Liver (tissue), 9 donors: ENCODE results near the gene ITGAE. TPM values are rescaled to one million over a fixed set of nuclear protein-coding genes. Genes with fewer than 3 reads are reported as not detected.

ENCODE experiments used
- DNase-seq: peaks from one replicate; pipeline ENCODE4 v3.0.0-alpha.2; 2017; ENCODE audit warnings: low spot score
- H3K27ac ChIP-seq, 2 donors: one replicate each; pipeline ENCODE4 v1.7.0; 2013; ENCODE audit warnings: inconsistent platforms in 2 of 2, low read length in 2 of 2, control low read depth in 1 of 2, low read depth in 1 of 2, mild to moderate bottlenecking in 1 of 2
- H3K27me3 ChIP-seq, 4 donors: one replicate each; pipeline versions ENCODE4 v1.6.1 to v1.7.0; 2013; ENCODE audit warnings: low read length in 3 of 4, inconsistent platforms in 1 of 4, mild to moderate bottlenecking in 1 of 4, moderate library complexity in 1 of 4; ENCODE audit not compliant: control insufficient read depth in 4 of 4, insufficient read depth in 4 of 4
- H3K36me3 ChIP-seq, 4 donors: one replicate each; pipeline versions ENCODE4 v1.6.1 to v1.7.0; 2013; ENCODE audit warnings: low read length in 3 of 4, mild to moderate bottlenecking in 3 of 4, low read depth in 1 of 4, moderate library complexity in 1 of 4; ENCODE audit not compliant: control insufficient read depth in 4 of 4, insufficient read depth in 3 of 4
- H3K4me1 ChIP-seq, 4 donors: one replicate each; pipeline versions ENCODE4 v1.6.1 to v1.7.0; 2013; ENCODE audit warnings: low read length in 3 of 4, mild to moderate bottlenecking in 3 of 4, moderate library complexity in 1 of 4; ENCODE audit not compliant: control insufficient read depth in 4 of 4, insufficient read depth in 4 of 4
- H3K4me3 ChIP-seq, 3 donors: one replicate each; pipeline versions ENCODE4 v1.6.1 to v1.7.0; 2013; ENCODE audit warnings: low read length in 3 of 3, control low read depth in 1 of 3, low read depth in 1 of 3, mild to moderate bottlenecking in 1 of 3
- H3K9ac ChIP-seq, 2 donors: one replicate each; pipeline ENCODE4 v1.7.0; 2013; ENCODE audit warnings: low read length in 2 of 2, mild to moderate bottlenecking in 2 of 2, moderate library complexity in 2 of 2, control low read depth in 1 of 2, low read depth in 1 of 2
- H3K9me3 ChIP-seq, 4 donors: one replicate each; pipeline versions ENCODE4 v1.6.1 to v1.7.0; 2013; ENCODE audit warnings: low read length in 3 of 4; ENCODE audit not compliant: control insufficient read depth in 4 of 4
- EGR1 ChIP-seq, 2 donors: IDR thresholded peaks; 2 replicates each; pipeline ENCODE4 v1.6.1; 2016 to 2018; ENCODE audit warnings: antibody characterized with exemption in 2 of 2, low read depth in 2 of 2
- FOXA1 ChIP-seq: IDR thresholded peaks from 2 replicates; pipeline ENCODE4 v1.6.1; 2016; ENCODE audit warnings: antibody characterized with exemption
- FOXA2 ChIP-seq: IDR thresholded peaks from 2 replicates; pipeline ENCODE4 v1.6.1; 2016; ENCODE audit warnings: antibody characterized with exemption
- GABPA ChIP-seq, 2 donors: IDR thresholded peaks in 1 of 2; conservative IDR thresholded peaks in 1 of 2; 2 replicates each; pipeline ENCODE4 v1.6.1; 2016; ENCODE audit warnings: antibody characterized with exemption in 2 of 2, mild to moderate bottlenecking in 1 of 2, moderate library complexity in 1 of 2
- HNF4A ChIP-seq, 2 donors: conservative IDR thresholded peaks; 2 replicates each; pipeline ENCODE4 v1.6.1; 2016; ENCODE audit warnings: antibody characterized with exemption in 2 of 2, mild to moderate bottlenecking in 2 of 2
- HNF4G ChIP-seq: IDR thresholded peaks from 2 replicates; pipeline ENCODE4 v1.6.1; 2016; ENCODE audit warnings: antibody characterized with exemption
- JUND ChIP-seq, 2 donors: IDR thresholded peaks; 2 replicates each; pipeline ENCODE4 v1.6.1; 2016; ENCODE audit warnings: antibody characterized with exemption in 2 of 2
- NR2F2 ChIP-seq: IDR thresholded peaks from 2 replicates; pipeline ENCODE4 v1.6.1; 2016; ENCODE audit warnings: antibody characterized with exemption
- RAD21 ChIP-seq, 2 donors: IDR thresholded peaks; 2 replicates each; pipeline ENCODE4 v1.6.1; 2016; ENCODE audit warnings: antibody characterized with exemption in 2 of 2, mild to moderate bottlenecking in 2 of 2
- RXRA ChIP-seq, 2 donors: IDR thresholded peaks; 2 replicates each; pipeline ENCODE4 v1.6.1; 2017 to 2018; ENCODE audit warnings: antibody characterized with exemption in 2 of 2, mild to moderate bottlenecking in 1 of 2
- SP1 ChIP-seq: IDR thresholded peaks from 2 replicates; pipeline ENCODE4 v1.6.1; 2018; ENCODE audit warnings: antibody characterized with exemption, mild to moderate bottlenecking
- TAF1 ChIP-seq: conservative IDR thresholded peaks from 2 replicates; pipeline ENCODE4 v1.6.1; 2016; ENCODE audit warnings: antibody characterized with exemption, mild to moderate bottlenecking
- YY1 ChIP-seq: IDR thresholded peaks from 2 replicates; pipeline ENCODE4 v1.6.1; 2016; ENCODE audit warnings: antibody characterized with exemption, mild to moderate bottlenecking
- WGBS: extraction: QIAGEN DNeasy Blood & Tissue Kit; methylation state at CpG from one replicate; pipeline ENCODE4 v1.1.7; 2013; 5-methylcytosine and 5-hydroxymethylcytosine counted together
- polyA plus RNA-seq, 2 donors: library from polyadenylated mRNA; stranded (reverse) in 1 of 2; unstranded in 1 of 2; fragments of 200-250 nt in 1 of 2; fragments of >200 nt in 1 of 2; fragmentation: Nextera tagmentation in 1 of 2; extraction: Ambion mirVana in 1 of 2; gene quantifications; one replicate each; pipeline versions ENCODE4 v1.2.1 to v1.2.3, GENCODE V29; 2013 to 2015
- total RNA-seq, 2 donors: library from RNA; depleted of rRNA; stranded (reverse); fragments of >200 nt; gene quantifications; one replicate each; pipeline ENCODE4 v1.2.3, GENCODE V29; 2014
- TF ChIP-seq, protein P1 (sequence below): IDR thresholded peaks from 2 replicates; pipeline ENCODE4 v1.6.1; 2016; ENCODE audit warnings: antibody characterized with exemption, mild to moderate bottlenecking
- TF ChIP-seq, protein P2 (sequence below): IDR thresholded peaks from 2 replicates; pipeline ENCODE4 v1.6.1; 2016; ENCODE audit warnings: antibody characterized with exemption
- TF ChIP-seq, protein P3 (sequence below): IDR thresholded peaks from 2 replicates; pipeline ENCODE4 v1.6.1; 2016; ENCODE audit warnings: antibody characterized with exemption
- TF ChIP-seq, protein P4 (sequence below): IDR thresholded peaks from 2 replicates; pipeline ENCODE4 v1.6.1; 2016; ENCODE audit warnings: antibody characterized with exemption
- TF ChIP-seq, protein P5 (sequence below): fragments of 150-350 bp; IDR thresholded peaks from 2 replicates; pipeline ENCODE4 v1.5.1; 2017; ENCODE audit warnings: improper control_type of control experiment, low read depth, low read length; ENCODE audit not compliant: missing input control
- donor health status: healthy.
- donor health status: healthy.
- donor health status: healthy.
- donor health status: healthy.
- donor health status: healthy.

The ITGAE gene
- total and polyA plus RNA-seq, 4 donors, result 6.5 to 17.7 (median 12.1) TPM

DNA sequence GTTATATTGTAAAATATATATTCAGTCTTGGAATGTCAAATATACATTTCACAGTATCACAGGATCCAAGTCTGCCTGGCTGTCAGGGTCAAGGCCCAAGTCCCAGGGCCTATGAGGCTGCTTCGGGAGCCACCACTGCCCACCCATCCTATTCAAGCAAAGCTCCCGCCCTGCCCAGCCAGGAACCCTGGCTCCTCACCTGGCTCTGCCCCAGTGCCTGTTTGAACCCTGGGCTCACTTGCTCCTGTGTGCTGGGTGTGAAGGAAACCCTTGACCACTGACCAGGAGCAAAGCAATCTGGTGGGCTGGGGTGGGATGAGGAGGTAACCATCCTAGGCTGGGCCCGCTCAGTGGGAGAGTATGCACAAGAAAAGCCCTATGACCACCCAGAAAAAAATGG is 27.0 kb downstream of the ITGAE start (continued):
- TF ChIP-seq, protein P1, sequence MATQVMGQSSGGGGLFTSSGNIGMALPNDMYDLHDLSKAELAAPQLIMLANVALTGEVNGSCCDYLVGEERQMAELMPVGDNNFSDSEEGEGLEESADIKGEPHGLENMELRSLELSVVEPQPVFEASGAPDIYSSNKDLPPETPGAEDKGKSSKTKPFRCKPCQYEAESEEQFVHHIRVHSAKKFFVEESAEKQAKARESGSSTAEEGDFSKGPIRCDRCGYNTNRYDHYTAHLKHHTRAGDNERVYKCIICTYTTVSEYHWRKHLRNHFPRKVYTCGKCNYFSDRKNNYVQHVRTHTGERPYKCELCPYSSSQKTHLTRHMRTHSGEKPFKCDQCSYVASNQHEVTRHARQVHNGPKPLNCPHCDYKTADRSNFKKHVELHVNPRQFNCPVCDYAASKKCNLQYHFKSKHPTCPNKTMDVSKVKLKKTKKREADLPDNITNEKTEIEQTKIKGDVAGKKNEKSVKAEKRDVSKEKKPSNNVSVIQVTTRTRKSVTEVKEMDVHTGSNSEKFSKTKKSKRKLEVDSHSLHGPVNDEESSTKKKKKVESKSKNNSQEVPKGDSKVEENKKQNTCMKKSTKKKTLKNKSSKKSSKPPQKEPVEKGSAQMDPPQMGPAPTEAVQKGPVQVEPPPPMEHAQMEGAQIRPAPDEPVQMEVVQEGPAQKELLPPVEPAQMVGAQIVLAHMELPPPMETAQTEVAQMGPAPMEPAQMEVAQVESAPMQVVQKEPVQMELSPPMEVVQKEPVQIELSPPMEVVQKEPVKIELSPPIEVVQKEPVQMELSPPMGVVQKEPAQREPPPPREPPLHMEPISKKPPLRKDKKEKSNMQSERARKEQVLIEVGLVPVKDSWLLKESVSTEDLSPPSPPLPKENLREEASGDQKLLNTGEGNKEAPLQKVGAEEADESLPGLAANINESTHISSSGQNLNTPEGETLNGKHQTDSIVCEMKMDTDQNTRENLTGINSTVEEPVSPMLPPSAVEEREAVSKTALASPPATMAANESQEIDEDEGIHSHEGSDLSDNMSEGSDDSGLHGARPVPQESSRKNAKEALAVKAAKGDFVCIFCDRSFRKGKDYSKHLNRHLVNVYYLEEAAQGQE, result no peak
- TF ChIP-seq SP1, result no peak

DNA sequence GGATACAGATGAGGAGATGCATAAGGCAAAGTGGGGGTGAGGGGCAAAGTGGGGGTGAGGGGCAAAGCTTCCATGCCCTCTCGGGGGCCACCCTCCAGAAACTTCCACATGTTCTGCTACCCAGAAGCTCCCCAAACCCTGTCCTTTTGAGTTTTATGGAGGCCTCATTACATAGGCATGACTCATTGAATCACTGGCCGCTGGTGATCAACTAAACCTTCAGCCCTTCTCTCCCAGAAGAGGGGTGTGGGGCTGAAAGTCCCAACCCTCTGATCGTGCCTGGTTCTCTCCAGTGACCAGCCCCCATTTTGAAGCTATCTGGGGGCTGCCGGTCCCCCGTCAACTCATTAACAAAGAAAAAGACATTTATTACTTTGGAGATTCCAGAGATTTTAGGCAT is 27.5 kb downstream of the ITGAE start:
- Histone ChIP-seq H3K27me3 (no peaks in the 10 kb centered on the region), H3K36me3 (no peaks in the 10 kb centered on the region), H3K4me1 (no peaks in the 10 kb centered on the region), H3K9ac (no peak overlapping the region), H3K9me3 (no peaks in the 10 kb centered on the region), H3K4me3 (no peak overlapping the region), H3K27ac (no peak overlapping the region)
- 73% methylated on average over 5 of the region's 5 CpGs for WGBS
- no peak for DNase-seq
- TF ChIP-seq NR2F2 (no peak), JUND (IDR thresholded peaks at IDR 0.05) (no peak), GABPA (IDR thresholded peaks at IDR 0.05 in 1 of 2, conservative IDR thresholded peaks at IDR 0.05 in 1 of 2) (no peak), RXRA (IDR thresholded peaks at IDR 0.05) (no peak), HNF4A (conservative IDR thresholded peaks at IDR 0.05) (no peak), SP1 (no peak), RAD21 (IDR thresholded peaks at IDR 0.05) (no peak), FOXA2 (no peak), TAF1 (no peak), YY1 (no peak), FOXA1 (no peak), EGR1 (IDR thresholded peaks at IDR 0.05; ENCODE audit: low read depth in 2 of 2) (no peak), HNF4G (no peak)
- TF ChIP-seq, protein P2, sequence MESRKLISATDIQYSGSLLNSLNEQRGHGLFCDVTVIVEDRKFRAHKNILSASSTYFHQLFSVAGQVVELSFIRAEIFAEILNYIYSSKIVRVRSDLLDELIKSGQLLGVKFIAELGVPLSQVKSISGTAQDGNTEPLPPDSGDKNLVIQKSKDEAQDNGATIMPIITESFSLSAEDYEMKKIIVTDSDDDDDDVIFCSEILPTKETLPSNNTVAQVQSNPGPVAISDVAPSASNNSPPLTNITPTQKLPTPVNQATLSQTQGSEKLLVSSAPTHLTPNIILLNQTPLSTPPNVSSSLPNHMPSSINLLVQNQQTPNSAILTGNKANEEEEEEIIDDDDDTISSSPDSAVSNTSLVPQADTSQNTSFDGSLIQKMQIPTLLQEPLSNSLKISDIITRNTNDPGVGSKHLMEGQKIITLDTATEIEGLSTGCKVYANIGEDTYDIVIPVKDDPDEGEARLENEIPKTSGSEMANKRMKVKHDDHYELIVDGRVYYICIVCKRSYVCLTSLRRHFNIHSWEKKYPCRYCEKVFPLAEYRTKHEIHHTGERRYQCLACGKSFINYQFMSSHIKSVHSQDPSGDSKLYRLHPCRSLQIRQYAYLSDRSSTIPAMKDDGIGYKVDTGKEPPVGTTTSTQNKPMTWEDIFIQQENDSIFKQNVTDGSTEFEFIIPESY, result no peak
- TF ChIP-seq, protein P3, sequence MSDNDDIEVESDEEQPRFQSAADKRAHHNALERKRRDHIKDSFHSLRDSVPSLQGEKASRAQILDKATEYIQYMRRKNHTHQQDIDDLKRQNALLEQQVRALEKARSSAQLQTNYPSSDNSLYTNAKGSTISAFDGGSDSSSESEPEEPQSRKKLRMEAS, result no peak
- TF ChIP-seq, protein P1, result no peak
- TF ChIP-seq, protein P4, sequence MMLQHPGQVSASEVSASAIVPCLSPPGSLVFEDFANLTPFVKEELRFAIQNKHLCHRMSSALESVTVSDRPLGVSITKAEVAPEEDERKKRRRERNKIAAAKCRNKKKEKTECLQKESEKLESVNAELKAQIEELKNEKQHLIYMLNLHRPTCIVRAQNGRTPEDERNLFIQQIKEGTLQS, result no peak
- TF ChIP-seq, protein P5, sequence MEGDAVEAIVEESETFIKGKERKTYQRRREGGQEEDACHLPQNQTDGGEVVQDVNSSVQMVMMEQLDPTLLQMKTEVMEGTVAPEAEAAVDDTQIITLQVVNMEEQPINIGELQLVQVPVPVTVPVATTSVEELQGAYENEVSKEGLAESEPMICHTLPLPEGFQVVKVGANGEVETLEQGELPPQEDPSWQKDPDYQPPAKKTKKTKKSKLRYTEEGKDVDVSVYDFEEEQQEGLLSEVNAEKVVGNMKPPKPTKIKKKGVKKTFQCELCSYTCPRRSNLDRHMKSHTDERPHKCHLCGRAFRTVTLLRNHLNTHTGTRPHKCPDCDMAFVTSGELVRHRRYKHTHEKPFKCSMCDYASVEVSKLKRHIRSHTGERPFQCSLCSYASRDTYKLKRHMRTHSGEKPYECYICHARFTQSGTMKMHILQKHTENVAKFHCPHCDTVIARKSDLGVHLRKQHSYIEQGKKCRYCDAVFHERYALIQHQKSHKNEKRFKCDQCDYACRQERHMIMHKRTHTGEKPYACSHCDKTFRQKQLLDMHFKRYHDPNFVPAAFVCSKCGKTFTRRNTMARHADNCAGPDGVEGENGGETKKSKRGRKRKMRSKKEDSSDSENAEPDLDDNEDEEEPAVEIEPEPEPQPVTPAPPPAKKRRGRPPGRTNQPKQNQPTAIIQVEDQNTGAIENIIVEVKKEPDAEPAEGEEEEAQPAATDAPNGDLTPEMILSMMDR, result no peak
